ENCODE data around the gene SP3. TPM values are rescaled to one million over a fixed set of nuclear protein-coding genes. Genes with fewer than 3 reads are reported as not detected.

Gene SP3
- total RNA-seq, 1 donor from 2014 or later, result 65.4 TPM

GRCh38 chr2:173865971-173866873 is 99.0 kb downstream of the SP3 start:
- DNase-seq (ENCODE audit: extremely low read depth, low read depth, low spot score), result no peak

DNA sequence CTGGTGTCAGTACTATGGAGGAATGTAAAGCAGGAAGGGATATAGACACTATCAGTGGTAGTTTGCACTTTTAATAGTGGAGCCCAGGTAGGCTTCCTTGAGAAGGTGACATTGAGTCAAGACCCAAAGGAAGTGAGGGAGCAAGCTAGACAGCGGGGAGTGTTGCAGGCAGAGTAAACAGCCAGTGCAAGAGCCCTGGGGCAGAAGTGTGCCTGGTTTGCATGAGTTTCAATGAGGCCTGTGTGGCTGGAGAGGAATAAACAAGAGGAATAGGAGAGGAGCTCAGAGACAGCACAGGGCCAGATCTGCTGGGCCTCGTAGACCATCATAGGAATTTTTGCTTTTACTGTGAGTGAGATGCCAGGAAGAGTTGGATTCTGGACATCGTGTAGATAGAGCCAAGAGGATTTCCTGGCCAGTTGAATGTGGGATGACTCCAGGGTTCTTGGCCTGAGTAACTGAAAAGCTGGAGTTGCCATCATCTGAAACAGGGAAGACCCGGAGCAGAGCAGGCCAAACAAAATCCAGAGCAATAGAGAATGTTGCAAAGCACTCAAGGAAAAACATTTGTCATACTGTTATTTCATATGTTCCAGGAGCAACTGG is 102.5 kb downstream of the SP3 start:
- no peak for DNase-seq (ENCODE audit: extremely low read depth, low read depth, low spot score)

- DNase-seq (ENCODE audit: extremely low read depth, low read depth, low spot score), result no peak
Measured at GRCh38 chr2:173860566-173860965, 104.6 kb downstream of the SP3 start.

GRCh38 chr2:173860082-173860481 is 105.1 kb downstream of the SP3 start:
- DNase-seq (ENCODE audit: extremely low read depth, low read depth, low spot score), result no peak

GRCh38 chr2:173858291-173858731 is 106.9 kb downstream of the SP3 start:
- DNase-seq (ENCODE audit: extremely low read depth, low read depth, low spot score), result no peak

All from glomerular endothelial cell (primary cell).